SKM-1 (cell line): Measurements from ENCODE around the gene RSPO4.
"Not testable (repeated sequence)": the region's sequence is repeated elsewhere in the genome, so short reads cannot be mapped to it uniquely, and the experiment has no call there.

Experiments used
- DNase-seq: peaks from one replicate; lab custom pipeline; 2025; ENCODE audit not compliant: unreplicated experiment; lab: John Stamatoyannopoulos, UW

RSPO4 gene

DNA sequence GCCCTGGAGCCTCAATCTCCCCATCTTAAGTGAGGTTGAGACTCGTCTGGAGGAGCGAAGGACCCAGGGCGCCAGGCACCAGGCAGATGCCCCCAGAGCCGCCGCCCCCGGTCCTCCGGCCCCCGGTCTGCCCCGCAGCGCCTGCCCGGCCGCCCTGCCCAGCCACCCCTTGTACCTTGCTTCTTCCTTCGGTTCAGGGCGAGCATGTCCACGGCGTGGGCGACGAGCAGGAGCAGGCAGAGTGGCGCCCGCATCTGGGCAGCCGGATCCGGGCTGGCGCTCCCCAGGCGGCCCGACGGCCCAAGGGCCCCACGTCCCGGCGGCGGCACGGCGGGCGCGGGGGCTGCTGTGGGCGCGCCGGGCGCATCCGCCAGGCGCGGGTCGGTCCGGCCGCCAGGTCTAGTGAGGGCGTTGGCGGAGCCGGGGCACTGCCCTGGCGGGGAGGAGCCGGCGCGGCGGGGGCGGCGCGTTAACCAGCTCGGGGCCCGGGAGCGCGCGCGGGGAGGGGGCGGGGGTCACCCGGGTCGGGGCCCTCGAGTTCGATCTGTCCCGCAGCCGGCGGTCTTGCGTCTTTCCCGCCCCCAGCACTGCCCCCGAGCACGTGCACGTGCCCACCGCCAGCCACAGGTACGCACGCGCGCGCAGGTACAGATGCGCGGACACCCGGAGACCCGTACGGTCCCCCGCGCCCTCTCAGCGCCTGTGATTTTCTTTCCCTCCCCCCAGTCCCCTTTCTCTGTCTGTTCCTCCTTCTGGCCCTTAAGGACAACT, at the start of gene RSPO4:
RSPO4 (minus strand) TSS at position 401 of the 771 bp plus-strand sequence; CDS start at position 254, 147 bp downstream.
- no peak for DNase-seq

DNA sequence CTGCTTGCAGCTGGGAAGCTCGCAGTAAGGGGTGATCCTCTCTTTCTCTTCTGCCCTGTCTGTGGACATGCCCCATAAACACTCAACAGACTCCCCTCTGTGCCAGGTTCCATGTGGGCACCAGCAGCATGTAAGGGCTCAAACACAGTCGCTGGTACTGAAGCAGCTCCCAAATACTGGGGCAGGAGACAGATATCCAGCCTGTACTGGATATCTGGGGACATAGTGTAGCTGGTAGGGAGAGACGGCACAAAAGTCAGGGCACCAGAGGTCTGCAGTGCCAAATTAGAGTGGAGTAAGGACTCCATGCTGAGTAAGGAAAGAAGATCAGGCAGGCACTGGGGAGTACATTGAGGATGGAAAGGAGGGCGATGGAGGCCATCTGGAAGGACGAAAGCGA, 48.3 kb upstream of the RSPO4 start:
- no peak for DNase-seq

GRCh38 chr20:1045860-1046418, 43.8 kb upstream of the RSPO4 start:
- no peak for DNase-seq

- DNase-seq = no peak
These were observed 39.8 kb upstream of the RSPO4 start for GRCh38 chr20:1041845-1042390.

GRCh38 chr20:1038205-1038604, 36.1 kb upstream of the RSPO4 start:
- DNase-seq = no peak

DNA sequence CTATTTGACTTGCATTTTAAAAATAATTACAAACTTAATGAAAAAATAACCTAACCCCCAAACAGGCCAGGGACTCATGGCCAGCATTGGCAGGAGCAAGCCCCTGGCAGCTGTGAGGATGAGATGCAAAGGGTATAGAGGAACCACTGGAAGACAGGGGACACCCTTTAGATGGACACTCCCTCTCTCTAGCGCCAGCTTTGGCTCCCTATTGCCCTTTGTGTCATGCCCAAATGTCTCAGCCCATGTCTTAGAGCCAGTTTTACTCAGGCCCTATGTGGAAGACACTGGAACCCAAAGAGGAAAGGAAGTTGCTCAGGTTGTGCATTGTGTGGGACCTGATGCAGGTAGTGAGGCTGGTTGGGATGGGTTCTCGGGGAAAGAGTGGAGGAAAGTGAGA, 34.9 kb upstream of the RSPO4 start:
- no peak for DNase-seq

GRCh38 chr20:1035466-1035865, 33.4 kb upstream of the RSPO4 start:
- no peak for DNase-seq

GRCh38 chr20:1034415-1034789, 32.3 kb upstream of the RSPO4 start:
- DNase-seq = no peak

DNA sequence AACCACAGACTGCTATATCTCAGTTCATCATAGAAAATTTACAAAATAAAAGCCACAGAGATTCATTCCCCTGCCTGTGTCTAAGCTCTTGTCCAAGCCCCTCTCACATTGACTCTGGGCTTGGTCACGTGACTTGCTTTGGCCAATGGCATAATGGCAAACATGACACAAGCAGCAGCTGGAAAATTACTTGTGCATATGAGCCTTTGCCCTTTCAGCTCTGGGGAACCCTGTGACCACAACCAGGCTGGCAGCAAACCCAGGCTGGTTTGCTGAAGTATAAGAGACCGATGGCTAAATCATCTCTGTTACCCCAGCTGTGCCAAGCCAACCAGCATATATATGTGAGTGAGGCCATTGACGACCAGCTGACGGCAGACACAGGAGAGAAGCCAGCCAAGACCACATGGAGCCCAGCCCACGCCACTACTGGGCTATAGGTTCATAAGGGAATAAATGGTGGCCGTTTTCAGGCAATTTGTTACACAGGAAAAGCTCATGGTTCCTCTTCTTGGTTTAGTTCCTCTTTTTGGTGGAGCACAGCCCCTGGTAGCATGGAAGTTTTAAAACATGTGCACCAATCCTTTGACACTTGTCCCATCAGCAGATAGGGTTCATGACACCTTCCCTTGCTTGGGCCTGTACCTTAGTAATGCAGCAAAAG, 31.8 kb upstream of the RSPO4 start:
- DNase-seq = peak; percentile 44

DNA sequence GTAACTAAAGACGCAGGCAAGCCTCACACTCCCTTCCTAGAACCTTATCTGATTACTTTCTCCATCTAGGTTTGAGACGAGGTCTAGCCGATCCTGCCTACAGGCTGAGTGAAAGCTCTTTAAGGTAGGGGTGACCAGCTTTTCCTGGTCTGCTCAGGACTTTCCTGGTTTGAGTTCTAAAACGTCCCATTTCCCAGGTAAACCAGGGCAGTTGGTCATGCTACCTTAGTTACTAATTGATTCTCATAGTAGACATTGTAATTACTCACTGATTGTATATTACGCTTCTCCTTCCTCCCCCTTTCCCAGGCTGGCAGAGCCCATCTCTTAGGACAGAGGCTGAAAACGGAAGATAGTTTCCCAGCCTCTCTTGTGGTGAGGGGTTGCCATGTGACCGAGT, 27.9 kb upstream of the RSPO4 start:
- DNase-seq = no peak

- not testable (repeated sequence) for DNase-seq
These were observed 24.1 kb upstream of the RSPO4 start for GRCh38 chr20:1026214-1026613.

DNA sequence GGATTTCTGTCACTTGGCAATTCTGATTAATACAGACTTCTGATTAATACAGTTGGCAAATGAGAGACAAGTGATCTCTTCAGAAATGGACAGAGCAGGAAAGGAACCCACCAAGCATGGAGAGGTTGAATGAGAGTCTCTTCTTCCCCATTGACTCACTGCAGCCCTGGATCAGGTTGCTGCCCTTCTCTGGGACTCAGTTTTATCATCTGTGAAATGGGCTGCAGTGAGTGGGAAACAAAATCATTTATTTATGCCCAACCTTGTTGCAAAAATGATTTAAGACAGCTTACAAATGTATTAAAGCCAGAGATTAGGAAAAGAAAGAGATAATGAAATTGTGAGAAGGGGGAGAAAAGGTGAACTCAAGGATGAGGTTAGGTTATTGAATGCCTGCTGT, 20.8 kb upstream of the RSPO4 start:
- no peak for DNase-seq

DNA sequence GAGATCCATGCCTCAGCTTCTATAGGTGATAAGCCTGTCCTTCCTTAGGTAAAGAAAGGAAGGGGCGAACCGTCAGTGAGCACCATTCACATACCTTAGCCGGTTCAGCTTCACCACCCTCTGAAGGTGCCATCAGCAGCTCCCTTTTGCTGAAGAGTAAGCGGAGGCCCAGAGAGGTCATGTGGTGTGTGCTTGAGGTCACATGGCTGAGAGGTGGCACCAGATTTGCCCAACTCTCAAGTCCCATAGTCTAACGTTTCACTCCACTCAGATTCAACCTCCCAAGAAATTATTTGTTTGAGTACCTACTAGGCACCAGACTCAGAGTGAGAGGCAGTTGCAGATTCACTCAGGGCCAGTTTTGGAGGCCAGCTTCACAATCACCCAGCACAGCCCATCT, 18.5 kb upstream of the RSPO4 start:
- no peak for DNase-seq

GRCh38 chr20:1019344-1019743, 17.2 kb upstream of the RSPO4 start:
- no peak for DNase-seq

DNA sequence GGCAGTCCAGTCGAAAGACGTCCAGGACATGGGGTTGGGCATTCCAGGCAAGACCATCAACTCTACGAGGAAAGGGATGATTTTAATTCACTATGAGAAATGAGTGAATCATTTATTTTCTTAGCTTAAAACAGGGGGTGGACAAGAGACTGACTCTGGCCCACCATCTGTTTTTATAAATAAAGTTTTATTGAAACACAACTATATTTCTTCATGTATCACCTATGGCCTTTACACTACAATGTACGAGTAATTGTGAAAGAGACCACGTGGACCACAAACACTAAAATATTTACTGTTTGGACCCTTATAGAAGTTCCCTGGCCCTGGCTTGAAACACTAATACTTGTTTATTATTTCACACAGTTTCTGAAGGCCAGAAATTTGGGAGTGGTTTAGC, 15.6 kb upstream of the RSPO4 start:
- DNase-seq = no peak

- DNase-seq = no peak
These were observed 13.1 kb upstream of the RSPO4 start for GRCh38 chr20:1015181-1015580.

GRCh38 chr20:1014471-1014870, 12.4 kb upstream of the RSPO4 start:
- DNase-seq = no peak

- DNase-seq = no peak
These were observed 11.6 kb upstream of the RSPO4 start for GRCh38 chr20:1013566-1014340.

- no peak for DNase-seq
These were observed 10.5 kb upstream of the RSPO4 start for GRCh38 chr20:1012359-1013168.

DNA sequence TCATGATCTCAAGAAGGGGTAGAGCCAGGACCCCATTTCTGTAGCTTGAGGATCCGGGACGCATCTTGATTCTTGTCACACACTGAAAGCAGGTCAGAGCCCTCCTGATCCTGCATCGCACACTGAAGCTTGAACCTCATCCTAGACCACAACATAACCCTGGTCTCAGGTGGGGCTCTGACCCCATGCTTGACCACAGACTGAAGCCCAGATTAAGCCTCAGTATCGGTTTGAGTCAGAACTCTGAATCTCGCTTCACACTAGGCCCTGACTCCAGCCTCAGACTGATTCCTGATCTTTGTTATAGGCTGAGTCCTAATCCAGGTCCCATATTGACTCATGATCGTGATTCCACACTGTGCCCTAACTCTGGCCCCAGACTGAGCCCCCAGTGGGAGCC, 8.5 kb upstream of the RSPO4 start:
- DNase-seq = no peak
